HG02852 (cell line): ENCODE results near the gene ACOT9.
"Not testable (repeated sequence)": the region's sequence is repeated elsewhere in the genome, so short reads cannot be mapped to it uniquely, and the experiment has no call there.

Experiments used
- ATAC-seq: cut with Tn5 transposase; IDR thresholded peaks from one replicate; pipeline ENCODE4 v1.9.1; 2021; ENCODE audit warnings: mild to moderate bottlenecking, moderate library complexity; ENCODE audit not compliant: unreplicated experiment

ACOT9 gene

DNA sequence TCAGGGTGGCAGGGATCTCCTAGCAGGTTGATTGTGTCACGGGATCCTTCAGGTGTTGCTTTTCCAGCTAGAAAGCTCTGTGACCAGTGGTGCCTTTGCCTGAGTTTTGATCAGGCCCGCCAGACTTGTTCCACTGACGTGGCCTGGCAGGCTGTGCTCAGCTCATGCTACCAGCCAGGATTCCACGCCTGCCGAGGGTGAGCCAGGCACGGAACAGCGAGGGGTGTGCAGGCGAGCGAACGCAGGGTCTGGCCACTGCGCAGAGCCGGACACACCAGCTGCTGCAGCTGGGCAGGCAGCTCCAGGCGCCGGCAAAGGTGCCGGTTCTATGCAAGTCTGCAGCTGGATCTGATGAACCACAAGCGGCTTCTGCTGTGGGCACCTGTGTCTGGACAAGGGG, 22.8 kb upstream of the ACOT9 start:
- ATAC-seq = no peak

DNA sequence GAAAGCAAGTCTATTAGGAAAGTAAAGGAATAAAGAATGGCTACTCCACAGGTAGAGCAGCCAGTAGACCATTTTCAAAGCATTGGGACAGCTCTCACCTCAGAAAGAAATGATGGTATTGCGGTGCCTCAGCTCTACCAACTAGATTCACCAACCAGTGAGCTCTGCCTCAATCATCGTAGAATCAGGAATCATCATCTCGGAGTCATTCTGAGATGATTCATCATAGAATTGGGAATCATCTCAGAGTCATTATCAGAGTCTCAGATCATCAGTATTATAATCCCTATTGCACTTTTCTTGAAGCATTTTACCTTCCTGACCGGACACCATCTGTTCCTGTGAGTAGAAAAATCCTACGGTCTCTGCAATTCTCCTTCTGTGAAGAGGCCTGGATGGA, 22.4 kb upstream of the ACOT9 start:
- ATAC-seq = no peak

DNA sequence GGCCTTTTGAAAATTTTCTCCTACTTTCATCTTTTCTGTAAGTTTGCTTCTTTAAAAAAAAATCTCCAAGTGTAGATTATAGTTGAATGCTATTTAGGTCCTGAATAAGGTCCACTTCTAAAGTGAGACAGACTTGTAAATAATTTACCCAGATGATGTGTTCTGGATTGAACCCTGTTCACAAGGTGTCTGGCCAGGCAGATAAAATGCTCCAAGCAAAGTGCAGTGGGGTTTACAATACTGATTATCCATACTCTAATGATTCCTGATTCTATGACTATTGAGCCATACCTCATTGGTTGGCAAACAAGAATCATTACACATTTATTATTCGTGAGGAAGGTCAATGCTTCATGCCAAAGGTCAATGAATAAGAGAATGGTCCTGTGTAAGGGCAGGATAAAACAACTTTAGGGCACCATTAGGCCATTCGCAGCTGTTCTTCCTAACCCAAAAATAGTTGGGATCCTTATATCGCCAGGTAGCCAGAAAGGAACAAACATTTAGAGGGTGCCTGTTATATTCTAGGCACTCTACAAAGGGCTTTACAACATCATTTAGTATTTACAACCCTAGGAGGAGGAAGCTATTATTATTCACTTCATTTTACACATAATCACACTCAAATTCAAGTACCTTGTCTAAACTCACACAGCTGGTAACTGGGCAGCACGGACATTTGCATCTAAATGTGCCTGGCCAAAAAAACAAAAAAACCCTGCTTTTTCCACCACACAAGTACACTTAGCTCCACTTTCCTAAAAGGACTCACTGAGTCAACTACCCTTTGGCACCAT, 21.3 kb upstream of the ACOT9 start:
- no peak for ATAC-seq

DNA sequence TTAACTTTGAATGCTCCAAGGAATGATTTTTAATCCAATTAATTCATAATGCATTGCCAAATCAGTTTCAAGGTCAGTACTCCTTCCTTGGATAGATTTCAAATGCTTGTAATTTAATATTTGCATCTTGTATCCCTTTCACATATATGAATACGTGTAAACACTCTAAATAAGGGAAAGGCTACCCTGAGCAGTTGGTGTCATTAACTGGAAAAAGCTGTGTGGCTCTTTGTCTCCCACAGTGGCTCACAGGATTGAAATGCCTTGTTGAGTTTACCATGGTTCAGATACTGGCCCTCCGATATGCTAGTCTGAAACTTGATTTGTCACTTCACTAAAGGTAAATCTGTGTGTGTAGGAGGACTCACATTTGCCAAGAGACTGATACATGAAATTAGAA, 16.7 kb upstream of the ACOT9 start:
- no peak for ATAC-seq

DNA sequence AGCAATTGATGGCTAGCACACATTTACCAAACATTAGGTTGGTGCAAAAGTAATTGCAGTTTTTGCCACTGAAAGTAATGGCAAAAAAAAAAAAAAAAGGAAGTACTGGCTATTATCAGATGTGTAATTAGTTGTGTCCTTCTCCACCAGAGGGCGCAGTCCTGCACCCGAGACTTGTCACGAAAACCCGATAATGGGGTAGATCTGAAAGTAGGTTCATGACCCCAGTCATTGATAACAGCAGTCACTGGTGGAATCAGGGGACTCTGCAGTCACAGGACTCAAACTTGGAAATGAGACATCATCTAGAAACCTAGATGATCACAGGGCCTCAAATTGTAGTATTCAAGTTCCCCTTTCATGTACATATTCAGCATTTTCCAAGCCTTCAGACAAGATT, 13.1 kb upstream of the ACOT9 start:
- peak; percentile 69 for ATAC-seq

DNA sequence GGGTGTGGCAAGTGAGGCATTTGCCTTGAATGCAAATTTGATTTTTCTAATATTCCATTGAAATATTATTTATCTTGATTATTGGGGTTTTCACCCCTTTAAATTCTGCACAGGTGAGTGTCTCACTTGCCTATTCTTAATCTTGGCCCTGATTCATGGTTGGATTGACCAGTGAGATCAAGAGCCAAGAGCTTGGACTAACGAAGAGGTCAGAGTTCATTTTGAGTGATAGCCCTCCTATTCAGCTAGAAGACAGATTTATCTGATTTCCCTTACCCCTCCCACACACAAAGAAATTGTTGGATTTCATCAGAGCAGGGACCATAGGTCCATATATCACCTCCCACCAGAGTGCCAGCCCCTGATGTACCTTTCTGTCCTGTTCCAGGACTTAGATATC, 11.6 kb upstream of the ACOT9 start:
- ATAC-seq = no peak

DNA sequence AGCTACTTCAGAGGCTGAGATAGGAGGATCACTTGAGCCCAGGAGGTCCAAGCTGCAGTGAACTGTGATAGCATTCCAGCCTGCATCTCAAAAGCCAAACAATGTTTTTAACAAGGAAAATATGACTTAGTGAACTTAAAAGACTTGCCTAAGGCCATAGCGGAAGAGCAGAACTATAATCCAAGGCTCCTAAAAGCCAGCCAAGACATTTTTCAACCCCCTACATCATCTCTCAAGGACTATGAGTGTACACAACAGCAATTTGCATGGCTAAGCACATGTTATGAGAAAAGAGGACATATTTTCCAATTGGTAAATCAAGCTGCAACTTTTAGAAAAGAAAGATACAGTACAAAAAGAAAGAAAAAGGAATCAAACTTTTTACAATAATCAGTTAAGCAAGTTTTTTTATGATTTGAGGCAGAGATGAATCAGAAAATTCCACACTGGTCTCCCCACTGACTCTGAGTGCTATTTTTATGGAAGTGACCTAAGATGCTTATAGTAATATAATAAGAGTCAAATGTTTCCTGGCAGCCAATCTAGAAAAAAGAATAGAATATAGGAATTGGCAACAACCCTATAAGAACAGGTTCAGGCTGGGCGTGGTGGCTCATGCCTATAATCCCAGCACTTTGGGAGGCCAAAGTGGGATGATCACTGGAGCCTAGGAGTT, 9.8 kb upstream of the ACOT9 start:
- no peak for ATAC-seq

DNA sequence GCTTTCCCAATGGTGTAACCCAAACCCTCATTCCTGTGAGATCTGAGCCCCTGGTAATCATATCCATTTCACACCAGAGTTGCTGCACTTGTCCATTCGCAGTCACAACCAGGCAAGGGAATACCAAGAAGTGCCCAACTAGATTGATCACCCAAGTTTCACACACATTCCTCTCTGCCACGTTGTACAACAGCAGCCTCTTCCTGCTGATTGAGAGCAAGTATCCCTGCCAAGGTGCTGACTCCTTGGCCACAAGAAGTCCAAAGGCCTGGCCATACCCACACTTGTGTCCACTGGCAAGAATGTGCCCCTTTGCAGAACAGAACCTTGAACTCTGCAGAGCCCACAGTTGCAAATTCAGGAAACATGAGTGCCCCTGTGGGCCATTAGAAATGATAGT, 6.5 kb upstream of the ACOT9 start:
- no peak for ATAC-seq

DNA sequence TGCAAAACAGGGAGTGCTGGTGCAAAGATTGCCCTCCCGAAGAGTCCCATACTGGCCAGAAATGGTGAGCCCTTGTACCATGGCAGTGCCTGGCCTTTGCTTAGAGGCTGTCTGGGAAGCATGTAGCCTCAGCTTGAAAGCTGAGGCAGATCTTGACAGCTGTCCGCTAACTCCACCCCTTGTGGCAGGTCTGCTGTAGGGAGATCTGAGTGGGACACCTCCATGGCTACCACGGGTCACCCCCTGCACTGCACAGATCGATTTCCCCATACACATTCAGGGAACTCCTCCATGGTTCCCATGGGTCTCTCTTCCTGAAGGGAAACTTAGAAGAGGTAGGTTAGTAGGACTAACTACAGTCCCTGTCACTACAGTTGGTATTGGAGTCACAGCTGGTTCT, 6.1 kb upstream of the ACOT9 start:
- no peak for ATAC-seq

DNA sequence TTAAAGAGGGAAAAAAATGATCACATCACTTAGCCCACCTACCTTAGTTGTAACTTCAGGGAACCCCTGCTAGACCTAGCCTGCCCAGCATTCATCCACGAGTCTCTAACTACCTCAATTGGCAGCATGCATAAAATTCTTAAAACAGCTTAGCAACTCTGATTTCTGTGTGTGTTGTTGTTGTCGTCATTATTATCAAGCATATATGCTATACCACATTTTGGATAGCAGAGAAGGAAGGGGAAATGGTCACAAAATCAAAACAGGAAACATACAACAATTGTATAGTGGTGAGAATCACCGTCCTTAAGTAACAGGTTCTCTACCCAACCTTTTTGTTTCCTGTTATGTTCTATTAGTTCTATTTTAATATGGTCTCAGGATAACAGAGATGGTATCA, 2.7 kb upstream of the ACOT9 start:
- no peak for ATAC-seq

DNA sequence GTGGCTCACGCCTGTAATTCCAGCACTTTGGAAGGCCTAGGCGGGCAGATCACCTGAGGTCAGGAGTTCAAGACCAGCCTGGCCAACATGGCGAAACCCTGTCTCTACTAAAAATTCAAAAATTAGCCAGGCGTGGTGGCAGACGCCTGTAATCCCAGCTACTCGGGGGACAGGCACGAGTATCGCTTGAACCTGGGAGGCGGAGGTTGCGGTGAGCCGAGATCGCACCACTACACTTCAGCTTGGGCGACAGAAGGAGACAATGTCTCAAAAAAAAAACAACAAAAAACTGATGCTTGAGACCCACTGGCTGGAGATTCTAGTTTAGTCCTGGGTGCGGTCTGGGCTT, 521 bp upstream of the ACOT9 start:
- not testable (repeated sequence) for ATAC-seq

DNA sequence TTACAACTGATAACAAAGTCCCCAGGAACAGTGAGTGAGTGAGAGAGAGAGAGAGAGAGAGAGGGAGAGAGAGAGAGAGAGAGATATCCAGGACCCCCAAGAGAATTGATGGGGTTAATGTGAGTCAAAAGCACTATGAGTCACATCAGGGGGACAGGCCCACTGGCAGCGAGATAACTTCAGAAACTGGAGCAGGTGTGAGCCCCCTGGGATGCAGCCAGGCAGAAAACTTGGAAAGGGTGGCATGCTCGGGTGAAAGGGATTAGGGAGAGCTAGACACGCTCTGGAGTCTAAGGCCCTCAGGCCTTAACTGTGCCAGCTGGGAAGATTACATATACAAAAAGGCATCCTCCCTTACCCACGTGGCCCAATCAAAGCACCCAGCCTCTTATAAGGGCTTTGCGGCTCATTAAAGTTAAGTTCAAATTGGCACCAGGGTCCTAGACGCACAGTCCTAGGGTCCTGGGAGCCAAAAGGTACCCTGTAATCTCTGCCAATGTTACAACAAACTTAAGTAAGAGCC, 841 bp downstream of the ACOT9 start:
- no peak for ATAC-seq

DNA sequence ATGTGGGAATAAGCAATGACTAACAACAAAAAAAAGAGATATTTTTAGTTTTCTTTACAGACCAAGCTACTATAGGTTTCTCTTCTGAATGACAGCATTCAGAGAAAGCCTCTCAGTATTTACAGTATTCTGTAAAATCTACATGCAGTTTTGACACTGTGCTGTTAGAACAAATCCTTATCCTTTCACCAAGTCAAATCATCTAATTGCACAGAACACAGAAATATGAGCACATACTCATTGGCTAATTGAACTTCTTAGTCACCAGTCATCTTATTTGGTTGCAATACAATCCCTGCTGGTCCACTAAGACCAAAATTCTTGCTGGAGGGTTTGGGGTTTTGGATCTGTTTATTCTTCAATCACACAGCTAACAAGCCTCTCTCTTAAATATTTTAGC, 5.7 kb downstream of the ACOT9 start:
- ATAC-seq = no peak

DNA sequence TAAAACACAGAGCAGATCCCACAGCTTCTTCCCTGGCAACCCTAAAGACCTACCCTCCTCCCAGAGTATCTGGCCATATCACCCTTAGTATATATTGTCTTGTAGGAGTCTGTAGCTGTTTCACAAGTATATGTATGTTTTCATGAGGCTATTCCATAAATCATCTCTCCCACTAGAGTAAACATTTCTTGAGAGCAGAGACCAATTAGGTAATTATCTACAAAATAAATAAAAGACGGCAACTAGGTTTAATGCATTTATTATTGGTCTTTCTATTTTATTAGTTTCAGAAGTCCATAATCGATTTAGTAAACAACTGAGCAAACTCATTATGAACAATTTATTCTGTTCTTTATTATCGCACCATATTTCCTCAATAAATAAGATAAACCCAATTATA, 7.0 kb downstream of the ACOT9 start:
- ATAC-seq = no peak

DNA sequence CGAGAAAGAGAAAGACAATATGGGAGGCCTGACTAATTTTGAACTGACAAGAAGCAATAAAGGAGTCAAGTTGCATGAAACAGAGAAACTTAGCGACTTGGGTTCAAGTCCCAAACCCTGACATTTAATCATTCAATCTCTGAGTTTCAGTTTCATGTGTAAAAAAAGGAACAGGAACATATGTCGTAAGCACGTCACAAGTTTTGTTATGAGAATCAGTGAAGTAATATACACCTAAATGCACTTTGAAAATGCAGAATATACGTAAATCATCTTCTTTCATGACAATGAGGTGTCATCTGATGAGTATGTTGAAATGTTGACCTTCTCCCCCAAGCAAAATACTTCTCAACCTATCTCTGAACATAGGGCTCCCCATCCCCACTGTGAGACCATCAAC, 10.4 kb downstream of the ACOT9 start:
- peak; percentile 73 for ATAC-seq

DNA sequence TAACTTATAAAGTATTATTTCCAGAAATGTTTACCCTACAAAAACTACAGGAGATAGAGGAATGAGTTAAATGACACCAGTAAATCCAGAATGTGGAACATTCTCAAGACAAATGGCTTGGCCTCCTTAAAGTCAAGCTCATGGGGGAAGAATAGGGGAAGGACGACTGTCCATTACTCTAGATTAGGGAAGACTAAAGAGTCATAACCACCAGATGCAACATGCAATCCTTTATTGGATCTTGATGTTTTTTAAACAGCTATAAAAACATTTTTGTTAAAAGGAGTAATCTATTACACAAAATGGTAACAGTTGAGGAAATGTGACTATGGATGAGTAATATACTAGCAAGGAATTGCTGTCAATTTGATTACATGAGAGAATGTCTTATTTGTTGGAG, 11.1 kb downstream of the ACOT9 start:
- no peak for ATAC-seq

DNA sequence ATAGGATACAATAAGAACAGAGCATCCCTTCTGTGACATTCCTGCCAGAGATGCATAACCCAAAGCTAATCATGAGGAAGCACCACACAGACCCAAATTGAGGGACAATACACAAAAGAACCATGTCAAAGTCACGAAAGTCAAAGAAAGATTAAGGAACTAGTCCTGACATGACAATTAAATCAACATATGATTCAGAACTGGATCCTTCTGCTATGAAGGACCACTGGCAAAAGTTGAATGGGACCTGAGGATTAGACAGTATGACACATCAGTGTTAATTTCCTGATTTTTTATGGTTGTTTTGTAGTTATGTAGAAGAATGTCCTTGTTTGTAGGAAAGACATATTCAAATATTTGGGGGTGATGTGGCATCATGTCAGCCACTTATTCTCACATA, 13.9 kb downstream of the ACOT9 start:
- no peak for ATAC-seq

DNA sequence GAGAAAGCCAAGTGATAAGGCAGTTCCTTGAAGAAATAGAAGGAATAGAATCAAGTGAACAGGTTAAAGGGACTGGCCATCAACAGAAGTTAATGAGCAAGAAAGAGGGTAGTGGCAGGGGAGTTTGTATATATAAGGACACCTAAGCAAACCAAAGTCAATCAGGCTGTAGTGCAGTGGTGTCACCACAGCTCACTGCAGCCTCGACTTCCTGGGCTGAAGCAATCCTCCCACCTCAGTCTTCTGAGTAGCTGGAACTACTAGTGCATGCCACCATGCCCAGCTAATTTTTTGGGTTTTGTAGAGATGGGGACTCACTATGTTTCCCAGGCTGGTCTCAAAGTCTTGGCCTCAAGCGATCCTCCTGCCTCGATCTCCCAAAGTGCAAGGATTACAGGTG, 15.9 kb downstream of the ACOT9 start:
- no peak for ATAC-seq

DNA sequence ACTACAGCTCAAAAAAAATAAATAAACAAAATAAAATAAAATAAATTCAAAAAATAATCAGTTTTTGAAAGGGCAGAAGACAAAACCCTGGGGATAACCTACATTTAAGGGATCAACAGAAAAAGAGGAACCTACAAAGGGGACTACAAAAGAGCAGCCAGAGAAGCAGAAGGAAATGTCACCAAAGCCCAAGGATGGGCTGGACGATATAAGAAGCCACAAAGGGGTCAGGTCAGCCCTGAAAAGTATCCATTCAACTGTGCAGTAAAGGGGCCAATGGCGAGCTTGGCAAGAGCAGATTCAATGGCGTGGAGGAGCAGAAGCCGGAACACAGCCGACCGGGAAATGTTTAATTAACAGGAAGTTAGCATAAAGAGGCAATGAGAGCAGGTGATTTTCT, 16.9 kb downstream of the ACOT9 start:
- no peak for ATAC-seq

DNA sequence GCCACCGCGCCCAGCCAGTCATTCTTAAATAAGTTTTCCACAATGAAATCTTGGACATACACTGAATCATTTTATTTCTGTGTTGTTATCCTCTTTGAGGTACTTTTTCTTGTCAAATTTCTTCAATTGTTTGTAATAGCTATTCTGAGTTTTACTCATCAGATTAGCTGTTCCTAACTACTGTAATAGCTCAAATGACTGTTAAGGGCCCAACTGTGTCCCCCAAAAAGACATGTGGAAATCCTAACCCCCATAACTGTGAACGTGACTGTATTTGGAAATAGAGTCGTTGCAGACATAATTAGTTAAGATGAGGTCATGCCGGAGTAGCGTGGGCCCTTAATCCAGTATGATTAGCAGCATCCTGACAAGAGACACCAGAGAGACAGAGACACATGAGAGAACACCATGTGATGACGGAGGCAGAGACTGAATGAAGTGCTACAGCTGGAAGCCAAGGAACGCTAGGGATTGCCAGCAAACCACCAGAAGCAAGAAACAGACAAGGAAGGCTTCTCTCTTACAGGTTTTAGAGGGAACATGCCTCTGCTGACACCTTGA, 22.9 kb downstream of the ACOT9 start:
- no peak for ATAC-seq

DNA sequence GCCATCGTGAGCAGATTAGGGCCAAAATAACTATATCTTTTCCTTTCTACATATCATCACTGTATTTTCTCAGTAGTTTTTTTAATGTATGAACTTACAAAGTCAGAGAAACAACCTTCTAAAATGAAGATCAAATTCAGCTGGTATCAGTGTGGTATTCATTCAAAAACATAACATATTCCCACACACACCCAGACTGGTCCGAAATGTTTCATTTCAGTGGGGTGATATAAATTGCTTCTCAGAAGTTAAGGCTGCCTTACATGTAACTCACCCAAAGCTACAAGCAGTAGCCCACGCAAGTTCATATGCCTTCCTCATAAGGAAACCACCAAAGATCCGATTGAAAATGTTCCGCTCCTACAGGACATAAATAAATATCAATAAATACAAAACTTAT, 37.8 kb downstream of the ACOT9 start:
- ATAC-seq = no peak

DNA sequence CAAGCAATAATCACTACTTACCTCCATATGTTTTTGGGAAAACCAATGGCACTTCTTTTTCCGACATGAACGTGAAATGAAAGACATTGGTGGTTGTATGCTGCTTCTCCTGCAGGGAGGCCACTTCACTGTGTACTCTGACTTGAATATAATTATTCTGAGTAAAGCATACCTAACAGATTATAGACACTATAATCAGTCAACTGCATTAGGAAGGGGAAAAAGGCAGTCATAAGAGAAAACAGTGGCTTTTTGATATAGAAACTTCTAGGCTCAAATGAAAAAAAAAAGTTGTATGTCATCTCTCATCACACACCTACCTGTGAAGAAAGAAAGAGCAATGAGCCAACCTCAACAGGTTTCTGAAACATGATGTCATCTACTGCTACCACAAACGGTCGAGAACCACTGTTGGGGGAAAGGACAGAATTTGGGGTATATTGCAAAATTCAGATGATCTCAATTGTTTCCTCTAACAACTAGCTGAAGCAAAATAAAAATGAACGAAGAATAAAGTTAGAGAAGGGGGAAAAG, 38.3 kb downstream of the ACOT9 start:
- no peak for ATAC-seq
